ENCODE data around the gene PPP1R18.

DNA sequence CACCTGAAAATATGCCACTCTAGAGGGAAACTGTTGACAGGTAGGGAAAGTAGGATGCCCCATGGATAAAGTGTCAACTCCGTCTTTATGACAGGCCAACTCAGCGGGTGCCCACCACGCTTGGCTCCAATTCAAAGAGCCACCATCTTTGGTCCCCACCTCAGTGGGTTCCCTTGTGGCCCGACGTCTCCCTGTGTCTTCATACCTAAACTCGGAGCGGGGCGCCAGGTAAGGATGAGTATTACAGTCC lies 30.4 kb upstream of the PPP1R18 start:
- no peak for TF ChIP-seq EZH2phosphoT487 (conservative IDR thresholded peaks at IDR 0.05; ENCODE audit: low read length)
- TF ChIP-seq, protein P1, sequence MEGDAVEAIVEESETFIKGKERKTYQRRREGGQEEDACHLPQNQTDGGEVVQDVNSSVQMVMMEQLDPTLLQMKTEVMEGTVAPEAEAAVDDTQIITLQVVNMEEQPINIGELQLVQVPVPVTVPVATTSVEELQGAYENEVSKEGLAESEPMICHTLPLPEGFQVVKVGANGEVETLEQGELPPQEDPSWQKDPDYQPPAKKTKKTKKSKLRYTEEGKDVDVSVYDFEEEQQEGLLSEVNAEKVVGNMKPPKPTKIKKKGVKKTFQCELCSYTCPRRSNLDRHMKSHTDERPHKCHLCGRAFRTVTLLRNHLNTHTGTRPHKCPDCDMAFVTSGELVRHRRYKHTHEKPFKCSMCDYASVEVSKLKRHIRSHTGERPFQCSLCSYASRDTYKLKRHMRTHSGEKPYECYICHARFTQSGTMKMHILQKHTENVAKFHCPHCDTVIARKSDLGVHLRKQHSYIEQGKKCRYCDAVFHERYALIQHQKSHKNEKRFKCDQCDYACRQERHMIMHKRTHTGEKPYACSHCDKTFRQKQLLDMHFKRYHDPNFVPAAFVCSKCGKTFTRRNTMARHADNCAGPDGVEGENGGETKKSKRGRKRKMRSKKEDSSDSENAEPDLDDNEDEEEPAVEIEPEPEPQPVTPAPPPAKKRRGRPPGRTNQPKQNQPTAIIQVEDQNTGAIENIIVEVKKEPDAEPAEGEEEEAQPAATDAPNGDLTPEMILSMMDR (IDR thresholded peaks at IDR 0.05; ENCODE audit: insufficient read depth, low read length, poor library complexity, severe bottlenecking): no peak

Measured in SU-DHL-6 (cell line).